GM12875 (cell line): ENCODE data around the gene BMPR2.

ENCODE experiments used
- H3K4me3 ChIP-seq: one replicate; pipeline ENCODE4 v1.5.1; 2011; ENCODE audit warnings: low read depth, low read length, control low read depth
- TF ChIP-seq, protein P1 (sequence below): IDR thresholded peaks from 2 replicates; pipeline ENCODE4 v1.5.1; 2011; ENCODE audit warnings: low read depth, mild to moderate bottlenecking, control low read depth, inconsistent platforms, low read length, moderate library complexity, borderline replicate concordance; ENCODE audit not compliant: insufficient read depth

Gene BMPR2

DNA sequence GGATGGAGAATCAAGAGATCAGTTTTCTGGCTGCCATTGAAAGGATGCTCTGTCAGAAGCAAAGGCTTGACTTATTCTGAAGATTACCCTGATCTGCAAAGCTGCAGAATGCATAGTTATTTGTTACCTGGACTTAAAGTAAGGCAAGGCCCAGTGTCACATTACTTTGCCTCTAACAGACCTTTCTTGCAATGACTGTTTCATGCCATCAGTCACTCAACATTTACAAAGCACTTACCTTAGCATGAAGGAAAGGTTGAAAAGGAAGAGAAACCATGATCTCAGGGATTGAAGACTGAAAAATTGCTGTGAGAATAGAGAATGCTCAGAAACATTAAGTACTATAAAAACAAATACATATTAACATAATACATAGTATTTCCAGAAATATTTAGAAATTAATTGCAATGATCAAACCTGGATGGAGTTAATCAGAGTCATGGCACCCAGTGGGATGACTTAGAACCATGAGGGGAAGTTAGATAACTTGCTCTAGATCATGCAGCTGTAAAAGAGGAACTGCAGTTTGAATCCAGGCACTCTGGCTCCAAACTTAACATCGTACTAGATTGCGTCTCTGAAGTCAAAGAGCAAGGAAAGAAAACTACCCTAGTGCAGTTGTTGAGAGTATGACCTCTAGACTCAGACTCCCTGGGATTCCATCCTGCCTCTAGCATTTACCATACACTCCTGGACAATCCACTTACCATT lies 232.2 kb downstream of the BMPR2 start:
- TF ChIP-seq, protein P1, sequence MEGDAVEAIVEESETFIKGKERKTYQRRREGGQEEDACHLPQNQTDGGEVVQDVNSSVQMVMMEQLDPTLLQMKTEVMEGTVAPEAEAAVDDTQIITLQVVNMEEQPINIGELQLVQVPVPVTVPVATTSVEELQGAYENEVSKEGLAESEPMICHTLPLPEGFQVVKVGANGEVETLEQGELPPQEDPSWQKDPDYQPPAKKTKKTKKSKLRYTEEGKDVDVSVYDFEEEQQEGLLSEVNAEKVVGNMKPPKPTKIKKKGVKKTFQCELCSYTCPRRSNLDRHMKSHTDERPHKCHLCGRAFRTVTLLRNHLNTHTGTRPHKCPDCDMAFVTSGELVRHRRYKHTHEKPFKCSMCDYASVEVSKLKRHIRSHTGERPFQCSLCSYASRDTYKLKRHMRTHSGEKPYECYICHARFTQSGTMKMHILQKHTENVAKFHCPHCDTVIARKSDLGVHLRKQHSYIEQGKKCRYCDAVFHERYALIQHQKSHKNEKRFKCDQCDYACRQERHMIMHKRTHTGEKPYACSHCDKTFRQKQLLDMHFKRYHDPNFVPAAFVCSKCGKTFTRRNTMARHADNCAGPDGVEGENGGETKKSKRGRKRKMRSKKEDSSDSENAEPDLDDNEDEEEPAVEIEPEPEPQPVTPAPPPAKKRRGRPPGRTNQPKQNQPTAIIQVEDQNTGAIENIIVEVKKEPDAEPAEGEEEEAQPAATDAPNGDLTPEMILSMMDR = no peak
- H3K4me3 ChIP-seq = no peak overlapping the region

DNA sequence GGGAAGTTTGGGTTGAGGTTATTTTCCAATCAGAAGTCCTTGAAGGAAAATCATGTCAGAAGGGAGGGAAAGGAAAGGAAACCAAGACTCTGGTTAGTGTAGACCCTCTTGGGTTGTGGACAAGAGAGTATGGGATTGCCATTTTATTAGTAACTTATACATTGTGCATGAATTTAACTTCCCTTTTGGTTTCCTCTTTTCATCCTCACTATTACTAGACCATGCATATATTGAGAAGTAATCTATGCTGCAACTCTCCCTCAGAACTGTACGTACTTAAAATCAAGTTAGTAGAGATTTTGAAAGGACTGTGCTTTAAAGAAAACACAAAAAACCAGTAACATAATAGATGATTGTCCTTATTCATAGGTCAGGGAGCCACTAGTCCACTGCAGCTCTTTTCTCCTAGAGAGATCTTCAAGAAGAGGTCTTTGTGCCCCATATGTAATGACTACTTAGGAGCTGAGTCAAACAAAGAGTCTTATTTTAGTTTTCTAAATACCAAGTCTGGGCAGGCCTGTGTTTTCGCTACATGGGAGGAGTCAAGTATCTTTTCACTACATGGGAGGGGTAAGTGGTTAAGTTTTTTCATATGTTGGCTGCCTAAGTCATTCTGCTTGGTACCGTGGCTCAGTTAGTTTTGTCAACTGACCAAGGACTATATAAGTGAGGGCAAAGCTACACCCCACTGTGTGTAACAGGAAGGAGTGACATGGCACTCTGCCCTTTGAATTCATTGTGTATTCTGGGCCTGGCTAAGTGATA lies 233.4 kb downstream of the BMPR2 start:
- TF ChIP-seq, protein P1 = no peak

DNA sequence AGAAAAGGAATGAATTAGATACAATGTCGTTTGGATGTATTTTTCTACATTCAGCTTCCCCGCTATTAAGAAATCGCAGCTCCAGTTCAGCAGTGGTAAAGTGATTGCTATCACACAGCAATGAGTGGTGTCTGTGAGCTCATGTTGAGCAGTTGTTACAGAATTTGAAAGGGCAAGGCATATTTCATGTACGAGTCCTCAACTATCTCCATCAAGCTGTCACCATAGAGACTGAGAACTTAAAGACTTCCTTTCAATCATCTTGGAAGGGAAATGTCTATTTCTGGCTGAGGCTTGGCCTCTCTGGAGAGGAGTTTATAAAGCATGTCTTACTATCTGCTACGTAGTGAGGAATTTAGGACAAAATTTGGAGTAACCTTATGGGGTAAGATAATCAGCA lies 234.3 kb downstream of the BMPR2 start:
- TF ChIP-seq, protein P1 = no peak
- no peak overlapping the region for H3K4me3 ChIP-seq

More for the DNA sequence above, 233.4 kb downstream of the BMPR2 start:
- no peak overlapping the region for H3K4me3 ChIP-seq

DNA sequence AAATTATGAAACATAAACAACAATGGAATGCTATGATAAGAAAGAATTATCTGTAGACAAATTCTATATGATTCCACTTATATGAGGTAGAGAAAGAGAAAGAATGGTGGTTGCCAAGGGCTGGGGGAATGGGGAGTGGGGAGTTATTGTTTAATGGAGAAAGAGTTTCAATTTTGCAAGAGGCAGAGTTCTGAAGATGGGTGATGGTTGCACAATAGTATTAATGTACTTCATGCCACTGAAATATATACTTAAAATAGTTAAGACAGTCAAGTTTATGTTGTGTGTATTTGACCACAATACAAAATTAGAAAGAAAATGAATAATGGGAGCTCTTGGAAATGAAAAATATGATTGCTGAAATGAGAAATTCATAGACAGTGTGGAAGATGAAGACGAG lies 236.0 kb downstream of the BMPR2 start:
- H3K4me3 ChIP-seq = no peak overlapping the region

DNA sequence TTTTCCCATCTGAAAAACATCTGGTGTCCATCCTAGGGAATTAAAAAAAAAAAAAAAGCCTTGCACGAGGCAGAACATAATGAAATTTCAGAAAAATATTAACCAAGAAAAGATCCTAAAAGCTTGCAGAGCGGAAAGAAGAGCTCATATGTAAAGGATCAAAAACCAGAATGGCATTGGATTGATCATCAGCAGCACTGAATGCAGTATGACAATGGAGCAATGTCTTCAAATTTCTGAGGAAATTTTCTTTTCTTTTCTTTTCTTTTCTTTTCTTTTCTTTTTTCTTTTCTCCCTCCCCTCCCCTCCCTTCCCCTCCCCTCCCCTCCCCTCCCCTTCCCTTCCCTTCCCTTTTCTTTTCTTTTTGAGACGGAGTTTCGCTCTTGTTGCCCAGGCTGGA lies 237.4 kb downstream of the BMPR2 start:
- TF ChIP-seq, protein P1 = no peak

More for the DNA sequence above, 236.0 kb downstream of the BMPR2 start:
- TF ChIP-seq, protein P1 = no peak

More for the DNA sequence above, 237.4 kb downstream of the BMPR2 start:
- H3K4me3 ChIP-seq = no peak overlapping the region
